ENCODE results near the gene CNOT1.

The CNOT1 gene

GRCh38 chr16:58535100-58535499 is 94.5 kb downstream of the CNOT1 start:
- no peak overlapping the region for H2AFZ ChIP-seq (ENCODE audit: low read length)
- no peaks in the 10 kb centered on the region for H4K20me1 ChIP-seq (ENCODE audit: insufficient read depth, low read length)
- H3K9ac ChIP-seq (ENCODE audit: low read length) = no peak overlapping the region
- peaks cover 56% of the 10 kb centered on the region for H3K36me3 ChIP-seq (replicated peaks; ENCODE audit: insufficient read depth, low read length)
- H3K9me2 ChIP-seq (replicated peaks; ENCODE audit: insufficient read depth, low read length) = no peaks in the 10 kb centered on the region
- no peak for TF ChIP-seq EZH2phosphoT487 (IDR thresholded peaks at IDR 0.05; ENCODE audit: low read length)
- TF ChIP-seq CTCF (IDR thresholded peaks at IDR 0.05; ENCODE audit: low read length) = no peak
- TF ChIP-seq EZH2 (optimal IDR thresholded peaks at IDR 0.05; ENCODE audit: low read depth, low read length) = no peak
- H3K4me2 ChIP-seq (ENCODE audit: low read depth, low read length) = no peak overlapping the region
- no peak overlapping the region for H3K27ac ChIP-seq (ENCODE audit: low read length)
- H3F3A ChIP-seq (ENCODE audit: insufficient read depth, low read length) = 0 out of 2 replicates have a peak, but pooled peaks cover 4% of the 10 kb centered on the region
- peaks cover 42% of the 10 kb centered on the region for H3K79me2 ChIP-seq (ENCODE audit: low read length)
- no peak overlapping the region for H3K4me3 ChIP-seq (ENCODE audit: low read length)
- H3K27me3 ChIP-seq (replicated peaks; ENCODE audit: insufficient read depth, low read length) = no peaks in the 10 kb centered on the region
- no peaks in the 10 kb centered on the region for H3K9me3 ChIP-seq (replicated peaks; ENCODE audit: insufficient read depth, low read length)
- no peaks in the 10 kb centered on the region for H3K4me1 ChIP-seq (ENCODE audit: low read length)
- no peak for DNase-seq

GRCh38 chr16:58533751-58534470 is 95.7 kb downstream of the CNOT1 start:
- TF ChIP-seq EZH2phosphoT487 (IDR thresholded peaks at IDR 0.05; ENCODE audit: low read length) (no peak), EZH2 (optimal IDR thresholded peaks at IDR 0.05; ENCODE audit: low read depth, low read length) (no peak), CTCF (IDR thresholded peaks at IDR 0.05; ENCODE audit: low read length) (no peak)
- Histone ChIP-seq H3K4me1 (ENCODE audit: low read length) (no peaks in the 10 kb centered on the region), H3K9me3 (replicated peaks; ENCODE audit: insufficient read depth, low read length) (no peaks in the 10 kb centered on the region), H3K4me3 (ENCODE audit: low read length) (no peak overlapping the region), H3K27ac (ENCODE audit: low read length) (no peak overlapping the region), H3K27me3 (replicated peaks; ENCODE audit: insufficient read depth, low read length) (no peaks in the 10 kb centered on the region), H3F3A (ENCODE audit: insufficient read depth, low read length) (peaks cover 4% of the 10 kb centered on the region; the same call in 1 of the 2 replicates), H2AFZ (ENCODE audit: low read length) (no peak overlapping the region), H3K79me2 (ENCODE audit: low read length) (peaks cover 47% of the 10 kb centered on the region), H4K20me1 (ENCODE audit: insufficient read depth, low read length) (no peaks in the 10 kb centered on the region), H3K9ac (ENCODE audit: low read length) (no peak overlapping the region), H3K36me3 (replicated peaks; ENCODE audit: insufficient read depth, low read length) (peaks cover 49% of the 10 kb centered on the region), H3K9me2 (replicated peaks; ENCODE audit: insufficient read depth, low read length) (no peaks in the 10 kb centered on the region), H3K4me2 (ENCODE audit: low read depth, low read length) (no peak overlapping the region)
- DNase-seq = no peak

- Histone ChIP-seq H3K4me3 (ENCODE audit: low read length) (no peak overlapping the region), H3K9me3 (replicated peaks; ENCODE audit: insufficient read depth, low read length) (no peaks in the 10 kb centered on the region), H3K36me3 (replicated peaks; ENCODE audit: insufficient read depth, low read length) (peaks cover 42% of the 10 kb centered on the region; the same call in 1 of the 2 replicates)
Observed at GRCh38 chr16:58532414-58532813, 97.2 kb downstream of the CNOT1 start.

More at GRCh38 chr16:58532414-58532813, 97.2 kb downstream of the CNOT1 start:
- no peak for DNase-seq
- no peak overlapping the region for H3K4me2 ChIP-seq (ENCODE audit: low read depth, low read length)
- no peak for TF ChIP-seq EZH2phosphoT487 (IDR thresholded peaks at IDR 0.05; ENCODE audit: low read length)
- TF ChIP-seq EZH2 (optimal IDR thresholded peaks at IDR 0.05; ENCODE audit: low read depth, low read length) = no peak
- TF ChIP-seq CTCF (IDR thresholded peaks at IDR 0.05; ENCODE audit: low read length) = no peak
- peaks cover 3% of the 10 kb centered on the region; the same call in 1 of the 2 replicates for H3F3A ChIP-seq (ENCODE audit: insufficient read depth, low read length)
- H4K20me1 ChIP-seq (ENCODE audit: insufficient read depth, low read length) = no peaks in the 10 kb centered on the region
- H3K9ac ChIP-seq (ENCODE audit: low read length) = no peak overlapping the region
- no peaks in the 10 kb centered on the region for H3K9me2 ChIP-seq (replicated peaks; ENCODE audit: insufficient read depth, low read length)
- H3K79me2 ChIP-seq (ENCODE audit: low read length) = peaks cover 50% of the 10 kb centered on the region
- no peak overlapping the region for H3K27ac ChIP-seq (ENCODE audit: low read length)
- no peak overlapping the region for H2AFZ ChIP-seq (ENCODE audit: low read length)
- no peaks in the 10 kb centered on the region for H3K27me3 ChIP-seq (replicated peaks; ENCODE audit: insufficient read depth, low read length)
- H3K4me1 ChIP-seq (ENCODE audit: low read length) = no peaks in the 10 kb centered on the region

Data from MM.1S (cell line).